ENCODE measurements around the gene THPO.

THPO gene

DNA sequence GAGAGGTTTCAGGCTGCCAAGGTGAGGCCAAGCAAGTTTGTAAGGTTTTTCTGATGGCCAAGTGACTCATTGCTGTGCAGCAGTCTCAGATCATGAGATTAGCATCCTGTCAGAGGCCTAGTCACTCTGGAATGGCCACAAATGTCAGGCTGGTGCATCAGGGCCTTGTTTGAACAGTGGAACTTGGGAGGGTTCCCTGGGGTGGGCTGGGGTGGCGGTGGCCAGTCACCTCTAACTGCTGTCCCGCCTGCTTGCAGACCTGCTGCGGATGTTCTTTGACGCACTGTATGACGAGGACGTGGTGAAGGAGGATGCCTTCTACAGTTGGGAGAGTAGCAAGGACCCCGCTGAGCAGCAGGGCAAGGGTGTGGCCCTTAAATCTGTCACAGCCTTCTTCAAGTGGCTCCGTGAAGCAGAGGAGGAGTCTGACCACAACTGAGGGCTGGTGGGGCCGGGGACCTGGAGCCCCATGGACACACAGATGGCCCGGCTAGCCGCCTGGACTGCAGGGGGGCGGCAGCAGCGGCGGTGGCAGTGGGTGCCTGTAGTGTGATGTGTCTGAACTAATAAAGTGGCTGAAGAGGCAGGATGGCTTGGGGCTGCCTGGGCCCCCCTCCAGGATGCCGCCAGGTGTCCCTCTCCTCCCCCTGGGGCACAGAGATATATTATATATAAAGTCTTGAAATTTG lies 43.4 kb downstream of the THPO start:
- no peak for DNase-seq (ENCODE audit: low read depth)

DNA sequence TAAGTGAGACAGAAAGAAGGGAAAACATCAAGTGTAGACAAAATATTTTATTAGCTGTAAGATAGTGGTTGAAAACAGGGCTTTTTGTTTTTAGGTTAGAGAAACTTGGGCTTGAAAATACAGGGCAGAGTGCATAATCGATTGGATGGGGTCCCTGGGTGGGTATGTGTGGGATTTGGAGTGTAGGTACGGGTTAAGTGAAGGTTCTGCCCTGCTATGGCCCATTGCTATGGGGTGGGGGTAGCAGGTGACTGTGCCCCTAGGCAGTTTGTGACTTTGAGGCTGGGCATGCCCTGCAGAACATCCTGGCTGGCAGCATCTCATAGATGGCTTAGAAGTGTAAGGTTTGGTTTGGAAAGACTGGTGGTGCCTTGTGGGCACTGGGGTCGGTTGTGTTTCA lies 44.3 kb downstream of the THPO start:
- DNase-seq (ENCODE audit: low read depth) = no peak
- no peak overlapping the region for H3K4me3 ChIP-seq (ENCODE audit: control insufficient read depth, low read depth, low read length)

More for the DNA sequence above, 43.4 kb downstream of the THPO start:
- no peak overlapping the region for H3K4me3 ChIP-seq (ENCODE audit: control insufficient read depth, low read depth, low read length)
- TF ChIP-seq, protein P1, sequence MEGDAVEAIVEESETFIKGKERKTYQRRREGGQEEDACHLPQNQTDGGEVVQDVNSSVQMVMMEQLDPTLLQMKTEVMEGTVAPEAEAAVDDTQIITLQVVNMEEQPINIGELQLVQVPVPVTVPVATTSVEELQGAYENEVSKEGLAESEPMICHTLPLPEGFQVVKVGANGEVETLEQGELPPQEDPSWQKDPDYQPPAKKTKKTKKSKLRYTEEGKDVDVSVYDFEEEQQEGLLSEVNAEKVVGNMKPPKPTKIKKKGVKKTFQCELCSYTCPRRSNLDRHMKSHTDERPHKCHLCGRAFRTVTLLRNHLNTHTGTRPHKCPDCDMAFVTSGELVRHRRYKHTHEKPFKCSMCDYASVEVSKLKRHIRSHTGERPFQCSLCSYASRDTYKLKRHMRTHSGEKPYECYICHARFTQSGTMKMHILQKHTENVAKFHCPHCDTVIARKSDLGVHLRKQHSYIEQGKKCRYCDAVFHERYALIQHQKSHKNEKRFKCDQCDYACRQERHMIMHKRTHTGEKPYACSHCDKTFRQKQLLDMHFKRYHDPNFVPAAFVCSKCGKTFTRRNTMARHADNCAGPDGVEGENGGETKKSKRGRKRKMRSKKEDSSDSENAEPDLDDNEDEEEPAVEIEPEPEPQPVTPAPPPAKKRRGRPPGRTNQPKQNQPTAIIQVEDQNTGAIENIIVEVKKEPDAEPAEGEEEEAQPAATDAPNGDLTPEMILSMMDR (IDR thresholded peaks at IDR 0.05; ENCODE audit: control insufficient read depth, insufficient read depth, low read depth, low read length, missing control alignments) = no peak

GRCh38 chr3:184333190-184333589 lies 44.8 kb downstream of the THPO start:
- TF ChIP-seq, protein P1 (IDR thresholded peaks at IDR 0.05; ENCODE audit: control insufficient read depth, insufficient read depth, low read depth, low read length, missing control alignments) = no peak
- H3K4me3 ChIP-seq (ENCODE audit: control insufficient read depth, low read depth, low read length) = no peak overlapping the region

More for the DNA sequence above, 44.3 kb downstream of the THPO start:
- TF ChIP-seq, protein P1 (IDR thresholded peaks at IDR 0.05; ENCODE audit: control insufficient read depth, insufficient read depth, low read depth, low read length, missing control alignments) = no peak

GRCh38 chr3:184332370-184333090 lies 45.5 kb downstream of the THPO start:
- TF ChIP-seq, protein P1 (IDR thresholded peaks at IDR 0.05; ENCODE audit: control insufficient read depth, insufficient read depth, low read depth, low read length, missing control alignments) = no peak
- peak; percentile 65 for DNase-seq (ENCODE audit: low read depth)
- no peak overlapping the region for H3K4me3 ChIP-seq (ENCODE audit: control insufficient read depth, low read depth, low read length)

More at GRCh38 chr3:184333190-184333589, 44.8 kb downstream of the THPO start:
- DNase-seq (ENCODE audit: low read depth) = no peak

GRCh38 chr3:184328516-184328915 lies 49.5 kb downstream of the THPO start:
- H3K4me3 ChIP-seq (ENCODE audit: control insufficient read depth, low read depth, low read length) = no peak overlapping the region
- DNase-seq (ENCODE audit: low read depth) = no peak
- TF ChIP-seq, protein P1 (IDR thresholded peaks at IDR 0.05; ENCODE audit: control insufficient read depth, insufficient read depth, low read depth, low read length, missing control alignments) = no peak

DNA sequence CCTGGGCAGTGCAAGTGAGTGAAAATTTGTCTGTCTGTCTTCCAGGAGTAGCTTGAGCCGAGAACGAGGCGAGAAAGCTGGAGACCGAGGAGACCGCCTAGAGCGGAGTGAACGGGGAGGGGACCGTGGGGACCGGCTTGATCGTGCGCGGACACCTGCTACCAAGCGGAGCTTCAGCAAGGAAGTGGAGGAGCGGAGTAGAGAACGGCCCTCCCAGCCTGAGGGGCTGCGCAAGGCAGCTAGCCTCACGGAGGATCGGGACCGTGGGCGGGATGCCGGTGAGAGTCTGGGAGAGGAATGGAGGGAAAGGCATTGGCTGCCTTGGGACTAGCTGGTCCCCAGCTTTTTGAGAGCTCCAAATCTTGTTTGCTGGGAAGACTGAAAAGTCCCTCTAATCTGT lies 50.8 kb downstream of the THPO start:
- H3K4me3 ChIP-seq (ENCODE audit: control insufficient read depth, low read depth, low read length) = no peak overlapping the region
- TF ChIP-seq, protein P1 (IDR thresholded peaks at IDR 0.05; ENCODE audit: control insufficient read depth, insufficient read depth, low read depth, low read length, missing control alignments) = no peak
- no peak for DNase-seq (ENCODE audit: low read depth)

Measured in AG09309 (cell line).